Fibroblast of villous mesenchyme (primary cell): ENCODE measurements around the gene ASS1. TPM values are rescaled to one million over a fixed set of nuclear protein-coding genes. Genes with fewer than 3 reads are reported as not detected.
"Not testable (repeated sequence)": the region's sequence is repeated elsewhere in the genome, so short reads cannot be mapped to it uniquely, and the experiment has no call there.

Experiments
- DNase-seq: peaks from one replicate; pipeline ENCODE4 v3.0.0-alpha.2; 2010; ENCODE audit warnings: low read depth
- H3K4me3 ChIP-seq: 2 replicates; pipeline ENCODE4 v1.5.1; 2011; ENCODE audit warnings: low read depth, mild to moderate bottlenecking, low read length
- total RNA-seq: library from RNA; depleted of rRNA; stranded (reverse); fragments of >200 nt; gene quantifications from 2 replicates; pipeline ENCODE4 v1.2.3, GENCODE V29; 2012
- TF ChIP-seq, protein P1 (sequence below): IDR thresholded peaks from 2 replicates; pipeline ENCODE4 v1.5.1; 2012; ENCODE audit warnings: low read depth, mild to moderate bottlenecking, low read length; ENCODE audit not compliant: insufficient read depth

ASS1 gene
- 88.3 and 230 TPM in 2 replicates for total RNA-seq

DNA sequence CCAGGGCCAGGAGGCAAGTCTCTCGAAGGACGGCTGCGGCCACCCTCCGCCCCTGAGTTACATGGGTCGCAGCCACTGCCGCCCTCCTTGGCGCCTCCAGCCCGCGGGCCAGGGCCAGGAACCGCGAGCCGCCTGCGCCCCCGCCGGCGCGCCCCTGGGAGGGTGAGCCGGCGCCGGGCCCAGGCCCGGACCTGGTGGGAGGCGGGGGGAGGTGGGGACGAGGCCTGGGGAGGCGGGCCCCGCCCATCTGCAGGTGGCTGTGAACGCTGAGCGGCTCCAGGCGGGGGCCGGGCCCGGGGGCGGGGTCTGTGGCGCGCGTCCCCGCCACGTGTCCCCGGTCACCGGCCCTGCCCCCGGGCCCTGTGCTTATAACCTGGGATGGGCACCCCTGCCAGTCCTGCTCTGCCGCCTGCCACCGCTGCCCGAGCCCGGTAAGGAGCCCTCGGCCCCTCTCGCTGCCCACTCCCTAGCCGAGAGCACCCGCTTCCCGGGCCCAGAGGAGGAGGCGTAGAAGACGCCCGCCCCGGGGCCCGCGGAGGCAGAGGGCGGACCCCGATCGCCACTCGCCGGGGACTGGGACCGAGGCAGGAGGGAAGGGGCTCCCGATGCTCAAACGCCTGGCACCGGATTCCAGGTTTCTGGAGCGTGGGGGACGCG is at the start of gene ASS1:
Gene ASS1, plus strand, starts transcription at position 397 of the 657 bp plus-strand sequence. CDS start 7,268 bp downstream, outside the sequence.
- H3K4me3 ChIP-seq: peak within 1 kb of the TSS; percentile 70
- TF ChIP-seq, protein P1, sequence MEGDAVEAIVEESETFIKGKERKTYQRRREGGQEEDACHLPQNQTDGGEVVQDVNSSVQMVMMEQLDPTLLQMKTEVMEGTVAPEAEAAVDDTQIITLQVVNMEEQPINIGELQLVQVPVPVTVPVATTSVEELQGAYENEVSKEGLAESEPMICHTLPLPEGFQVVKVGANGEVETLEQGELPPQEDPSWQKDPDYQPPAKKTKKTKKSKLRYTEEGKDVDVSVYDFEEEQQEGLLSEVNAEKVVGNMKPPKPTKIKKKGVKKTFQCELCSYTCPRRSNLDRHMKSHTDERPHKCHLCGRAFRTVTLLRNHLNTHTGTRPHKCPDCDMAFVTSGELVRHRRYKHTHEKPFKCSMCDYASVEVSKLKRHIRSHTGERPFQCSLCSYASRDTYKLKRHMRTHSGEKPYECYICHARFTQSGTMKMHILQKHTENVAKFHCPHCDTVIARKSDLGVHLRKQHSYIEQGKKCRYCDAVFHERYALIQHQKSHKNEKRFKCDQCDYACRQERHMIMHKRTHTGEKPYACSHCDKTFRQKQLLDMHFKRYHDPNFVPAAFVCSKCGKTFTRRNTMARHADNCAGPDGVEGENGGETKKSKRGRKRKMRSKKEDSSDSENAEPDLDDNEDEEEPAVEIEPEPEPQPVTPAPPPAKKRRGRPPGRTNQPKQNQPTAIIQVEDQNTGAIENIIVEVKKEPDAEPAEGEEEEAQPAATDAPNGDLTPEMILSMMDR: no peak
- DNase-seq: no peak

GRCh38 chr9:130395810-130396435 is 48.8 kb upstream of the ASS1 start:
- TF ChIP-seq, protein P1: no peak
- H3K4me3 ChIP-seq: no peak overlapping the region
- DNase-seq: no peak

DNA sequence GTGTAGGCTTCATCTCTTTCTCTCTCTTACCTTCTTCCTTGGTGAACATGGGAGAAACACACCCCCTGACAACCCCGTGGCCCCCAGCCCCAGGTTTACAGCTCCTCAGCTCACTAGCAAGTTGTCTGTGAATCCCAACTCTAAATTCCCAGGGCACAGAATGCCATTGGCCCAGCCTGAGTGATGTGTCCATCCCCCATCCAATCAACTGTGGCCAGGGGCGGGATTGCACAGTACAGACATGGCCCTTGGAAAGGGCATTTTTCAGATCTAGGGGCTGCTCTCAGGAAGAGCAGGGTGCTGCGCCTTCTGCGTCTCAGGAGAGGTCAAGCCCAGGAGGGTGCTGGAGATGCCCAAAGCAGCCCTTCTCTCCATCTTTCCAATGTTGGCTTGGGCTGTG is 48.2 kb upstream of the ASS1 start:
- no peak for DNase-seq
- TF ChIP-seq, protein P1: no peak
- H3K4me3 ChIP-seq: no peak overlapping the region

GRCh38 chr9:130398487-130399240 is 46.1 kb upstream of the ASS1 start:
- TF ChIP-seq, protein P1: no peak
- H3K4me3 ChIP-seq: no peak overlapping the region
- no peak for DNase-seq

DNA sequence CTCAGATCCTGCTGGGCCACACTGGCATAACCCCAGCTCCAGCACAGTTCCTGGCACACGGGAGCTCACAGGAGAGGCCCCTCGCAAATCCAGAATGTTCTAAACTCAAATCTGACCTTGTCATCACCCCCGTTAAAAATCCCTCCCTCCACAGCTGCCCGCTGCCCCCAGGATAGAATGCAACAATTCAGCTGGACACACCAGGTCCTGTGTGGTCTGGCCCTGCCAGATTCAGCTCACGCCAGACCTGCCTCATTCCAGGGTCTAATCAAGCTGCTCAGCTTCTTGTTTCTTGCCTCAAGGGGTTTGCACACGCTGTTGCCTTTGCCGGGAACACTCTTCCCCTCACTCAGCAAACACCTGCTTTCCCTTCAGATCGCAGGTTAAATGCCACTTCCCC is 45.0 kb upstream of the ASS1 start:
- DNase-seq: no peak
- TF ChIP-seq, protein P1: no peak
- H3K4me3 ChIP-seq: no peak overlapping the region

DNA sequence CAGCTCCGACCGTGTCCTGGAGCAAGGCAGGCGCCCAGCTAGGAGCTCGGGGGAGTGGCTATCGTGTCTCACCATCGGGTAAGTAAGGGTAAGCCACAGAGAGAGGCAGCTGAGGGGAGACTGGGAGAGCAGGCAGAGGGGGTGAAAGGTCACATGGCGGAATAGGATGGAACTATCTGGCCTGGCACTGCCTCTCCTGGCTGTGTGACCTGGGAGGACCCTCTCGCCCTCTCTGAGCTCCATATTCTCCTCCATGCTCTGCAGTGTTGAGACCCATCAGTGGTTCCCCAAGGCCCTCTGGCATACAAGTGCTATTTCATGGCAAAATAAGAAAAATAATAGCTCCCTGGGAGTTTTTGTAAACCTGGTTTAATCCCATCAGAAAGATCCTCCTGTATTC is 43.9 kb upstream of the ASS1 start:
- DNase-seq: no peak
- TF ChIP-seq, protein P1: no peak
- H3K4me3 ChIP-seq: no peak overlapping the region

- DNase-seq: not testable (repeated sequence)
Observed at GRCh38 chr9:130401742-130402141, 43.0 kb upstream of the ASS1 start.

More at GRCh38 chr9:130401742-130402141, 43.0 kb upstream of the ASS1 start:
- H3K4me3 ChIP-seq: not testable (repeated sequence)
